Glutamatergic neuron (in vitro differentiated cells): Measurements from ENCODE around the gene ODAD4. TPM values are rescaled to one million over a fixed set of nuclear protein-coding genes. Genes with fewer than 3 reads are reported as not detected.

Experiments
- DNase-seq: peaks from one replicate; pipeline ENCODE4 v3.0.0; 2022
- H3K27ac Mint-ChIP-seq: one replicate; pipeline ENCODE4 v1.8.0; 2020; ENCODE audit warnings: mild to moderate bottlenecking, mixed read lengths, inconsistent platforms; ENCODE audit not compliant: unreplicated experiment
- H3K27me3 Mint-ChIP-seq: one replicate; pipeline ENCODE4 v1.8.0; 2020; ENCODE audit warnings: mild to moderate bottlenecking, moderate library complexity, mixed read lengths, inconsistent platforms; ENCODE audit not compliant: unreplicated experiment
- H3K36me3 Mint-ChIP-seq: one replicate; pipeline ENCODE4 v1.8.0; 2020; ENCODE audit warnings: mild to moderate bottlenecking, mixed read lengths, inconsistent platforms; ENCODE audit not compliant: unreplicated experiment
- H3K4me1 Mint-ChIP-seq: one replicate; pipeline ENCODE4 v1.8.0; 2020; ENCODE audit warnings: mild to moderate bottlenecking, low read depth, mixed read lengths, inconsistent platforms; ENCODE audit not compliant: unreplicated experiment
- H3K4me3 Mint-ChIP-seq: one replicate; pipeline ENCODE4 v1.8.0; 2020; ENCODE audit warnings: mild to moderate bottlenecking, mixed read lengths, inconsistent platforms; ENCODE audit not compliant: unreplicated experiment
- H3K9me3 Mint-ChIP-seq: one replicate; pipeline ENCODE4 v1.8.0; 2020; ENCODE audit warnings: mild to moderate bottlenecking, moderate library complexity, mixed read lengths, inconsistent platforms; ENCODE audit not compliant: unreplicated experiment
- CTCF ChIP-seq: fragments of 200-600 bp; sonication (generic); IDR thresholded peaks from one replicate; pipeline ENCODE4 v1.5.0; 2021; ENCODE audit not compliant: partially characterized antibody, unreplicated experiment
- total RNA-seq: library from RNA; stranded (reverse); fragmentation: NEBNext Ultra II Directional; extraction: Animal tissue kit (Norgen Biotek cat#: 25700); gene quantifications from one replicate; pipeline ENCODE4 v1.2.1, GENCODE V29; 2021; ENCODE audit not compliant: unreplicated experiment

ODAD4 gene
- total RNA-seq, 1 donor from 2014 or later: 3.4 TPM

- peaks cover 4% of the 10 kb centered on the region for H3K9me3 Mint-ChIP-seq
- H3K4me1 Mint-ChIP-seq: peaks cover 40% of the 10 kb centered on the region
- H3K4me3 Mint-ChIP-seq: peak overlapping the region; percentile 86
- TF ChIP-seq CTCF: peak; percentile 12
- H3K27me3 Mint-ChIP-seq: peaks cover 4% of the 10 kb centered on the region
- no peaks in the 10 kb centered on the region for H3K36me3 Mint-ChIP-seq
- peak; percentile 77 for DNase-seq
- H3K27ac Mint-ChIP-seq: peak overlapping the region; percentile 86
These were observed 12.6 kb upstream of the ODAD4 start for GRCh38 chr17:41917679-41918313.

- Mint-ChIP-seq H3K4me1 (peaks cover 35% of the 10 kb centered on the region), H3K9me3 (peaks cover 4% of the 10 kb centered on the region), H3K36me3 (no peaks in the 10 kb centered on the region), H3K4me3 (peak within 1 kb of the TSS; percentile 86), H3K27me3 (peaks cover 3% of the 10 kb centered on the region), H3K27ac (peak within 1 kb of the TSS; percentile 91)
- DNase-seq: peak; percentile 99
- no peak for TF ChIP-seq CTCF
These were observed 11.9 kb upstream of the ODAD4 start, which contains the start of gene ACLY for GRCh38 chr17:41918314-41919164. ACLY (minus strand) TSS chr17:41918951; CDS start chr17:41913873, 5,078 bp downstream.

- Mint-ChIP-seq H3K4me3 (peak overlapping the region; percentile 78), H3K4me1 (peaks cover 28% of the 10 kb centered on the region), H3K27ac (peak overlapping the region; percentile 91), H3K9me3 (peaks cover 4% of the 10 kb centered on the region), H3K27me3 (peaks cover 3% of the 10 kb centered on the region), H3K36me3 (no peaks in the 10 kb centered on the region)
- no peak for TF ChIP-seq CTCF
- DNase-seq: no peak
These were observed 11.1 kb upstream of the ODAD4 start for GRCh38 chr17:41919165-41919817.

GRCh38 chr17:41919840-41920579 is 10.4 kb upstream of the ODAD4 start:
- DNase-seq: no peak
- Mint-ChIP-seq H3K27ac (peak overlapping the region; percentile 91), H3K9me3 (peaks cover 4% of the 10 kb centered on the region)

More at GRCh38 chr17:41919840-41920579, 10.4 kb upstream of the ODAD4 start:
- Mint-ChIP-seq H3K27me3 (peaks cover 3% of the 10 kb centered on the region), H3K4me1 (peaks cover 22% of the 10 kb centered on the region), H3K4me3 (peak overlapping the region; percentile 81), H3K36me3 (no peaks in the 10 kb centered on the region)
- TF ChIP-seq CTCF: no peak
